HG02884 (cell line): ENCODE results near the gene TMEM45B.
"Not testable (repeated sequence)": the region's sequence is repeated elsewhere in the genome, so short reads cannot be mapped to it uniquely, and the experiment has no call there.

ENCODE experiments used
- ATAC-seq: cut with Tn5 transposase; IDR thresholded peaks from one replicate; pipeline ENCODE4 v1.9.1; 2021; ENCODE audit warnings: mild to moderate bottlenecking, moderate library complexity; ENCODE audit not compliant: unreplicated experiment

The TMEM45B gene

GRCh38 chr11:129849447-129850130 lies 33.9 kb downstream of the TMEM45B start:
- no peak for ATAC-seq

- ATAC-seq = no peak
These were observed 36.6 kb downstream of the TMEM45B start for GRCh38 chr11:129852125-129852740.

- ATAC-seq = no peak
These were observed 38.0 kb downstream of the TMEM45B start for GRCh38 chr11:129853518-129854231.

- ATAC-seq = no peak
These were observed 38.7 kb downstream of the TMEM45B start for GRCh38 chr11:129854232-129854805.

GRCh38 chr11:129855086-129855485 lies 39.4 kb downstream of the TMEM45B start:
- no peak for ATAC-seq

- ATAC-seq = no peak
These were observed 40.4 kb downstream of the TMEM45B start for GRCh38 chr11:129856036-129856435.

GRCh38 chr11:129861702-129862522 lies 46.3 kb downstream of the TMEM45B start:
- ATAC-seq = no peak

- ATAC-seq = no peak
These were observed 49.2 kb downstream of the TMEM45B start for GRCh38 chr11:129864811-129865210.

GRCh38 chr11:129865701-129866100 lies 50.1 kb downstream of the TMEM45B start:
- no peak for ATAC-seq

GRCh38 chr11:129866311-129866710 lies 50.7 kb downstream of the TMEM45B start:
- ATAC-seq = no peak

- not testable (repeated sequence) for ATAC-seq
These were observed 53.0 kb downstream of the TMEM45B start for GRCh38 chr11:129868626-129869025.

- ATAC-seq = no peak
These were observed 56.3 kb downstream of the TMEM45B start for GRCh38 chr11:129871914-129872313.

GRCh38 chr11:129880311-129880710 lies 64.7 kb downstream of the TMEM45B start:
- no peak for ATAC-seq

GRCh38 chr11:129881570-129882170 lies 66.0 kb downstream of the TMEM45B start:
- ATAC-seq = peak; percentile 82

- no peak for ATAC-seq
These were observed 68.9 kb downstream of the TMEM45B start for GRCh38 chr11:129884581-129884980.

GRCh38 chr11:129885381-129885780 lies 69.7 kb downstream of the TMEM45B start:
- ATAC-seq = no peak

- ATAC-seq = no peak
These were observed 72.8 kb downstream of the TMEM45B start for GRCh38 chr11:129888451-129888850.

GRCh38 chr11:129894278-129895125 lies 78.9 kb downstream of the TMEM45B start:
- ATAC-seq = peak; percentile 16
